Activated naive CD4-positive, alpha-beta T cell treated with anti-CD3 and anti-CD28 coated beads, Interleukin-2, amount 10 ng/mL, durations not matched to agents 7 days and 5 days (primary cell): Measurements from ENCODE around the gene DRAM1.
"Not testable (repeated sequence)": the region's sequence is repeated elsewhere in the genome, so short reads cannot be mapped to it uniquely, and the experiment has no call there.

ENCODE experiments used
- CTCF ChIA-PET: fragments of 350-600 bp; sonication (Branson Sonifier 250); formaldehyde crosslinking; loops from one replicate; lab custom pipeline; 2021; ENCODE audit warnings: antibody characterized with exemption; lab: Charles Lee
- DNase-seq: peaks from one replicate; pipeline ENCODE4 v3.0.0-alpha.2; 2020
- H3K27ac Mint-ChIP-seq: one replicate; pipeline ENCODE4 v1.8.0; 2021; ENCODE audit warnings: mild to moderate bottlenecking, moderate library complexity, mixed read lengths
- H3K27me3 Mint-ChIP-seq: one replicate; pipeline ENCODE4 v1.8.0; 2021; ENCODE audit warnings: mild to moderate bottlenecking, mixed read lengths
- H3K36me3 Mint-ChIP-seq: one replicate; pipeline ENCODE4 v1.8.0; 2021; ENCODE audit warnings: mixed read lengths
- H3K4me1 Mint-ChIP-seq: one replicate; pipeline ENCODE4 v1.8.0; 2021; ENCODE audit warnings: mixed read lengths
- H3K4me3 Mint-ChIP-seq: one replicate; pipeline ENCODE4 v1.8.0; 2021; ENCODE audit warnings: mild to moderate bottlenecking, moderate library complexity, mixed read lengths
- H3K9me3 Mint-ChIP-seq: one replicate; pipeline ENCODE4 v1.8.0; 2021; ENCODE audit warnings: mixed read lengths

Gene DRAM1

DNA sequence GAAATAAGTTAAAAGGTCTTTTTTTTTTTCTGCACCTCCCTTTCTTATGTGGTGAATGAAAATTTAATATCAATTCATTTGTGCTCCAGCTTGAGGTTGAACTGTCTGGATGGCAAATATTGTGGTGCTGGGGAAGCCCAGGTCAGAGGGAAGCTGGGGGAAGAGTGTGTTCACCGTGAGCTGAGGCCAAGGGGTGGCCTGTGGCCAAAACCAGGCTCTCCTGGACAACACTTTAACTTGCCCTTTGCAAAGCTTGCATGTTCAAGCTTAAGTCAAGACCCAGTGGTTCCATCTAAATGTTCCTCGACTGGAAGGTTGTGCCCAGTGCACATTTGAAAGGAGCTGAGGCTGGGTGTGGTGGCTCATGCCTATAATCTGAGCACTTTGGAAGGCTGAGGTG is 28.8 kb downstream of the DRAM1 start:
- no peaks in the 10 kb centered on the region for H3K27me3 Mint-ChIP-seq
- no peak overlapping the region for H3K27ac Mint-ChIP-seq
- no peaks in the 10 kb centered on the region for H3K4me1 Mint-ChIP-seq
- no peak overlapping the region for H3K4me3 Mint-ChIP-seq
- no peak for DNase-seq
- no peaks in the 10 kb centered on the region for H3K36me3 Mint-ChIP-seq
- CTCF ChIA-PET = interaction anchor here (1.1 to 3.1 kb wide), 2 partner anchors 10 to 14 kb away, joined by 3 to 9 read pairs; no protein-coding TSS in a partner anchor
- no peaks in the 10 kb centered on the region for H3K9me3 Mint-ChIP-seq

DNA sequence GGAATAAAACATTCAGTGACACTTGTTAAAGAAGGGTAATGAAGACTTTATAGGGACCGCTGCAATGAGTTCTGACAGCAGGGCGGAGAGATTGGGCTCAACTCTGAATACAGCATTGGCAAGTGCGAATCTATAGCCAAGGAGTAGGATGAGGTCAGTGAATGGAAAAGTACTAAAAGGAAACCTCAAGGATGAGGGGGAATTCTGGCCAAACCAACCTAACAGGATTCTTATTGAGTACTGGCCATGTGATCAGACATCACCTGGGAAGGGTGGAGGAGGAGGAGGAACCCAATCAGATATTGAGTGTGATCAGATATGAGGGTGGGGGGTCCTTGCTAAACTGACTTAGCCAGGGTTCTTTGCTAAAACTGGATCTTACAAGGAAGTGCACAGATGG is 31.0 kb downstream of the DRAM1 start:
- Mint-ChIP-seq H3K9me3 (no peaks in the 10 kb centered on the region), H3K27ac (no peak overlapping the region), H3K27me3 (no peaks in the 10 kb centered on the region), H3K4me1 (no peaks in the 10 kb centered on the region), H3K36me3 (no peaks in the 10 kb centered on the region), H3K4me3 (no peak overlapping the region)
- DNase-seq = no peak
- CTCF ChIA-PET = no interaction called here

DNA sequence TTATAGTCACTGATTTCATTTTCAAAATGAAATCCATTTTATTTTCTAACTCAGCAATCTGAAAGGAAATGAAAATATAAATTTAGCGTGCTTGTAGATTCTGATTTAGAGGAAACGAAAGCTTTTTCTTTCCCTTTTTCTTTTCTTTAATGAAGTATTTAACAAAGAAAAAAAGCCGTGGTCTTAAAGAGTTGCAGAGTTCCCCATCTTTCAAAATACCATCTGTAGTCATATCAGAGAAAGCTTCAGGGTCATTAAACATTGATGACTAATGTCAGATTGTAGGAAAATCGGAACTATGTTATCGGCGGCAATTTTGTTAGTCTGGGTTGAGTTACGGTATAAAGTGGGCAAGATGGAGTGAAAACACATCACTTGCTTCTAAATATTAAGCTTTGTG is 32.3 kb downstream of the DRAM1 start:
- no peaks in the 10 kb centered on the region for H3K36me3 Mint-ChIP-seq
- DNase-seq = no peak
- CTCF ChIA-PET = no interaction called here
- no peaks in the 10 kb centered on the region for H3K27me3 Mint-ChIP-seq
- no peaks in the 10 kb centered on the region for H3K9me3 Mint-ChIP-seq
- H3K4me1 Mint-ChIP-seq = no peaks in the 10 kb centered on the region
- no peak overlapping the region for H3K27ac Mint-ChIP-seq
- H3K4me3 Mint-ChIP-seq = no peak overlapping the region

DNA sequence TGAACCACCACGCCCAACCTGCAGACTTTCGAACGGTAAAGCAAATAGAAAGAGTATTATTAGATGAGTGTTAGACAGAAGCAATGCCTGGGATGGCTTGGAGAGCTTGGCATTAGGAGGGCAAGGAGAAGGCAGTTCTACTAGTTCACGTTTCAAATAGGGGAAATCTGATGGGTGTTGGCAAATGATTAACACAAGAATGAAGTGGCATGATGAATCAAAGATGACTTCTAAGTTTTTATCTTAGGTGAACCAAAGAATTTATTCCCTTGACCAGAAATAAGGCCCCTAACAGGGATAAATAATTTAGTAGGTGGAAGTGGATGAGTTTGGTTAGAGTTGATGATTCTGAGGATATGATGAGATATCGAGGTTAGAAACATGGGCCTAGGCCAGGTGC is 38.5 kb downstream of the DRAM1 start:
- peaks cover 5% of the 10 kb centered on the region for H3K4me1 Mint-ChIP-seq
- H3K9me3 Mint-ChIP-seq = no peaks in the 10 kb centered on the region
- CTCF ChIA-PET = interaction anchor here (0.6 kb wide), 1 partner anchor 1721 kb away, joined by 3 read pairs; no protein-coding TSS in a partner anchor
- H3K4me3 Mint-ChIP-seq = no peak overlapping the region
- no peaks in the 10 kb centered on the region for H3K36me3 Mint-ChIP-seq
- no peak overlapping the region for H3K27ac Mint-ChIP-seq
- no peak for DNase-seq
- H3K27me3 Mint-ChIP-seq = no peaks in the 10 kb centered on the region

DNA sequence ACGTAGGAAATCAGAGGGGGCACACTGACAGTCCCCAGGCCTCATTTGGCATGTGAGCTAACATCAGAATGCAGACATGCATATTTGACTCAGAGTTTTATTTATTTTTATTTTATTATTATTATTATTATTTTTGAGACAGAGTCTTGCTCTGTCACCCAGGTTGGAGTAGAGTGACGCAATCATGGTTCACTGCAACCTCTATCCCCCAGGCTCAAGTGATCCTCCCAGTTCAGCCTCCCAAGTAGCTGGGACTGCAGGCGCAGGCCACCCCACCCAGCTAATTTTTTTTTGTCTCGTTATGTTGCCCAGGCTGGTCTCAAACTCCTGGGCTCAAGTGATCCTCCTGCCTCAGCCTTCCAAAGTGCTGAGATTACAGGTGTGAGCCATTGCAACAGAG is 41.4 kb downstream of the DRAM1 start:
- CTCF ChIA-PET = interaction anchor here (1.3 to 3.1 kb wide), 2 partner anchors 13 kb away, joined by 3 to 9 read pairs; no protein-coding TSS in a partner anchor
- not testable (repeated sequence) for H3K36me3 Mint-ChIP-seq, H3K9me3 Mint-ChIP-seq, DNase-seq, H3K27me3 Mint-ChIP-seq, H3K4me3 Mint-ChIP-seq, H3K4me1 Mint-ChIP-seq, H3K27ac Mint-ChIP-seq

DNA sequence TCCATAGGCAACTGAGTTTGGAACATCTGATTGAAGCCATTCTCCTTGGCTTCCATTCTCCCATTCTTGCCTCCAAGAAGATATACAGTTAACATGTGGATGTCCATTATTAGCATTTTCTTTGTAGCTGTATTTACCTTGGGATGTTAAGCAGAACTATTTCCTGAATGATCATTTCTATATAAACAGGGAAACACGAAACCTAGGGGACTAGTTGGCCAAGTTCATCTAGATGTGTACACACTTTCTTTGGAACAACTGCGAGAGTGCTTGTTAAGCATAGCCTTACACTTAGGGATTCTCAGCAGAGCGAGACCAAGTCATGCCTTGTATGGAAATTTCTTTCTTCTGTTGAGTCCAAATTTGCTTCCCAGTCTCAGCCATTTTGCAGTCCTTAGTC is 42.1 kb downstream of the DRAM1 start:
- no peak overlapping the region for H3K4me3 Mint-ChIP-seq
- no peak for DNase-seq
- CTCF ChIA-PET = interaction anchor here (1.5 to 3.1 kb wide), 2 partner anchors 14 to 21 kb away, joined by 3 to 9 read pairs; no protein-coding TSS in a partner anchor
- H3K9me3 Mint-ChIP-seq = no peaks in the 10 kb centered on the region
- H3K4me1 Mint-ChIP-seq = peaks cover 5% of the 10 kb centered on the region
- H3K27me3 Mint-ChIP-seq = peaks cover under 1% of the 10 kb centered on the region
- H3K27ac Mint-ChIP-seq = no peak overlapping the region
- H3K36me3 Mint-ChIP-seq = no peaks in the 10 kb centered on the region

DNA sequence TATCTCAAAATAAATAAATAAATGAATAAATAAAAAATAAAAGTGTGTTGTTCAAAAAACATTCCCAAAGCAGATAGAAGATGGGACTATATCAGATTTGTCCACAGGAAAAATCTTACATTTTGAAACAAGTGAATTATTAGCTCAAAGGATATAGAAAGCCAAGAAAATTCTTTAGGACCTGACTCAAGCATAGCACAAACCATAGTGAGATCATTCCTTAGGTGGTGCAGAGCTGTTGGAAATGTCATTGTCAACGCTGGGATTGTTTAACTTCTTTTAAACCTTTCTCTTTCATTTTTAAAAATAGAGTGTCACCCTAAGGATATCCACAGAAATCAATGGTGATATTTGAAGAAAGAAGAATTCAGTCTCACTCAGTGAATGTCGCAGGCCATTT is 43.5 kb downstream of the DRAM1 start:
- peaks cover 5% of the 10 kb centered on the region for H3K4me1 Mint-ChIP-seq
- H3K9me3 Mint-ChIP-seq = no peaks in the 10 kb centered on the region
- no peaks in the 10 kb centered on the region for H3K36me3 Mint-ChIP-seq
- DNase-seq = no peak
- CTCF ChIA-PET = interaction anchor here (0.7 to 3.1 kb wide), 3 partner anchors 15 to 235 kb away, joined by 3 to 9 read pairs (median 3); no protein-coding TSS in a partner anchor
- peaks cover 11% of the 10 kb centered on the region for H3K27me3 Mint-ChIP-seq
- H3K27ac Mint-ChIP-seq = no peak overlapping the region
- no peak overlapping the region for H3K4me3 Mint-ChIP-seq

DNA sequence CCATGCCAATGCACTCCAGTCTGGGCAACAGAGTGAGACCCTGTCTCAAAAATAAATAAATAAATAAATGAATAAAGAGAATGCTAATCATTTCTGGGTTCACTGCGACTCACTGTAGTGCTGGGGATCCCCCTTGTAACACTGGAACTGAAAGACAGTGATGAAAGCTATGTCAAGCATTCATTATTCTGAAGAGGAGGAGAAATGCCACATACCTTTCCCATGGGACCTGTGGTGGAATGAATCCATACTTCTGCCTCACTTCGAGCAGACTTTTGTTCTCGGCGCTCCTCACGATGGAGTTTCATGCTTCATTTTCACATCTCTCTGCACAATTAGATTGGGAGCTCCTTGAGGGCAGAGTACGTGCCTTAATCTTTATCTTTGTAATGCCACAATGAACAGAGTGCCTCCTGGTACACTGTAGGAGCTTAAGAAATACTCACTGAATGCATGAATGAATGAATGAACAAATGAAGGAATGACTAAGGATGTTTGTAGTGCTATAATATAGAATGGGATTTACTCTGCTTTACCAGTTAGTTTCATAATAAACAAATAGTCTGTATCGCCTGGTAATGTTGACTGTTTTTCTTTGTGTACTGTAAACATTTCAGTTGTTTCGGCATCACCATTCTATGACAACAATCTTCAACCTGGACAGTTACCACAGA is 45.8 kb downstream of the DRAM1 start:
- H3K4me3 Mint-ChIP-seq = no peak overlapping the region
- no peak for DNase-seq
- no peaks in the 10 kb centered on the region for H3K4me1 Mint-ChIP-seq
- CTCF ChIA-PET = no interaction called here
- no peaks in the 10 kb centered on the region for H3K9me3 Mint-ChIP-seq
- H3K36me3 Mint-ChIP-seq = no peaks in the 10 kb centered on the region
- H3K27ac Mint-ChIP-seq = no peak overlapping the region
- H3K27me3 Mint-ChIP-seq = peaks cover 23% of the 10 kb centered on the region

DNA sequence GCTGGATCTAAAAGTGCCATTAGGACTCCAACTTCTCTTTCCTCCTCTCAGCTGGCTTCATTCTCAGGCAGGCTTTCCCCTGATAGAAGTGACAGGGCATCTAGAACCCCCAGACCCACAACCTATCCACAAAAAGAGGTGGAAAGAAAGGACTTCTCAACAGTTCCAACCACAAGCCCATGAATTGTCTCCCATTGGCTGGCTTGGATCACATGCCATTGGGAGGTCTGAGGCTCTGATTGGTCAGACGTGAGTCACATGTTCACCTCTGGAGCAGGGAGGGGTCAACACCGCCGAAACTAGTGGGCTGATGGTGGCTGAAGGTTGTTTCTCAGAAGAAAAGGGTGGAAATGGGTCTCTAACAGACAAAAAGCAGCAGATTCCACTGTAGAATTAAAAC is 47.2 kb downstream of the DRAM1 start:
- Mint-ChIP-seq H3K4me1 (no peaks in the 10 kb centered on the region), H3K27me3 (peaks cover 27% of the 10 kb centered on the region), H3K9me3 (no peaks in the 10 kb centered on the region), H3K36me3 (no peaks in the 10 kb centered on the region), H3K27ac (no peak overlapping the region), H3K4me3 (no peak overlapping the region)
- no peak for DNase-seq
- CTCF ChIA-PET = no interaction called here

DNA sequence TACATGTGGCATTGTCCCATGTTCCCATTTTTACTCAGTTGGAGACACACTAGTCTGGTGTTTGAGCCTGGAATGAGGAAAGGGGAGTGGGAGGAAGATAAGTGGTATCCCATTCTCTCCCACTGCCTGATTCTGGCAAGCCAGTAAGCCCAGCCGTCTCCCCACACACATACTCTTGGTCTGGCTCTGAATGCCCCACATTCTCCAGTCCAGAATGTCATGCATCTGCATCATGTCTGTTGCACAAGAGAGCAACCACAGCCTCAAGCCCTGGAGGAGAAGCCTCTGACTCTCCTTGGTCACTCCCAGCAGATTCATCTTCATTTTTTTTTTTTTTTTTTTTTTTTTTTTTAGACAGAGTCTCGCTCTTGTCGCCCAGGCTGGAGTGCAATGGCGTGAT is 48.0 kb downstream of the DRAM1 start:
- no peak for DNase-seq
- H3K4me1 Mint-ChIP-seq = no peaks in the 10 kb centered on the region
- H3K27me3 Mint-ChIP-seq = peaks cover 31% of the 10 kb centered on the region
- H3K9me3 Mint-ChIP-seq = no peaks in the 10 kb centered on the region
- H3K36me3 Mint-ChIP-seq = no peaks in the 10 kb centered on the region
- H3K27ac Mint-ChIP-seq = no peak overlapping the region
- CTCF ChIA-PET = no interaction called here
- no peak overlapping the region for H3K4me3 Mint-ChIP-seq

DNA sequence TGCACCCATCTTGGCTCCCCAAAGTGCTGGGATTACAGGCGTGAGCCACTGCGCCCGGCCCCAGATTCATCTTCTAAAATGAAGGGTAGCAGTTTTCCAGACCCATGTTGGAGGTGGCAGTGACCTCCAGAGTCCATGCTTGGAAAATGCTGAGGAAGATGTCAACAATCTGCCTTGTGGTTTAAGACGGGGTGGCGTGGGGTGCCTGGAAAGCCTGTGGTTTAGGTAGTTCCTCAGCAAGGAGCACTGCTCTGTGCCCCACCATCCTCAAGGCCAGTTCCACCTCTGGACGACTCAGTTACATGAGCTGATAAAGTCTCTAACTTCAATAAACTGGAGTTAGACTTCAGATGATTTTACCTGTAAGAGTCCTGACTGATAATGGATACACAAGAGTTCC is 48.6 kb downstream of the DRAM1 start:
- Mint-ChIP-seq H3K4me3 (no peak overlapping the region), H3K27ac (no peak overlapping the region)
- CTCF ChIA-PET = no interaction called here

DNA sequence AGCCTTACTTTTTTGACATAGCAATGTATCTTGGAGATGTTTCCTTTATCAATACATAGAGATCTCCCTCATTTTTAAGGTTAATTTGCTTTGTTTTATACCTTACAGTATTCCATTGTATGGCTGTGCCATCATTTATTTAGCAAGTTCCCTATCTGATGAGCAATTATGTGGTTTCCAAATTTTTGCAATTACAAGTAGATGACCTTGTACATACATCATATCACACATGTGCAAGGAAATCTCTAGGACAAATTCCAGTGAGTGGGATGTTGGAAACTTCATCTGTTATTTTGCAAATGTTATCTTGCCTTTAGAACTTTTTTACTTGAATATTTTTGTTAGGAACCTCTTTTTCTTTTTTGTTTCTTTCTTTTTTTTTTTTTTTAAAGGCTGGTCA is 49.7 kb downstream of the DRAM1 start:
- H3K4me1 Mint-ChIP-seq = no peaks in the 10 kb centered on the region
- H3K36me3 Mint-ChIP-seq = no peaks in the 10 kb centered on the region
- no peak for DNase-seq
- peaks cover 31% of the 10 kb centered on the region for H3K27me3 Mint-ChIP-seq
- H3K9me3 Mint-ChIP-seq = no peaks in the 10 kb centered on the region
- CTCF ChIA-PET = no interaction called here
- H3K27ac Mint-ChIP-seq = no peak overlapping the region
- no peak overlapping the region for H3K4me3 Mint-ChIP-seq

More for the DNA sequence above, 48.6 kb downstream of the DRAM1 start:
- H3K4me1 Mint-ChIP-seq = no peaks in the 10 kb centered on the region
- H3K9me3 Mint-ChIP-seq = no peaks in the 10 kb centered on the region
- DNase-seq = no peak
- H3K27me3 Mint-ChIP-seq = peaks cover 31% of the 10 kb centered on the region
- H3K36me3 Mint-ChIP-seq = no peaks in the 10 kb centered on the region

DNA sequence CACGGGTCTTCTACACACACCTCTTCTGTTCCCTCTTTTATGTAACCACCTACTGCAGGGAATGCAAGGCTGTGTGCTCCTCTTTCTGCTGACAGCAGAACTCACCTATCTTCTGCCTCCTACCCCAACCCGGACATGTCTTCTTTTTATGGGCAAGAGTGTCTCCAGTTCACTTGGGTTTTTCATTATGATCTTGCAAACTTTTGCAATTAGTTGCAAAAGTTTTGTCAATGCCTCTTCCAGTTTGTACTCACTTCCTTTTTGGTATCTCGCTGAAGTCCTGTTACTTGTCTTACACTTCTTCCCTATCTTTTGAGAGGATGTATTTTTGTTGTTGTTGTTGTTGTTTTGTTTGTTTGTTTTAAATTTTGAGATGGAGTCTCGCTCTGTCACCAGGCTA is 50.6 kb downstream of the DRAM1 start:
- H3K36me3 Mint-ChIP-seq = no peaks in the 10 kb centered on the region
- no peaks in the 10 kb centered on the region for H3K4me1 Mint-ChIP-seq
- H3K27ac Mint-ChIP-seq = peak overlapping the region; percentile 80
- no peak overlapping the region for H3K4me3 Mint-ChIP-seq
- DNase-seq = no peak
- CTCF ChIA-PET = no interaction called here
- no peaks in the 10 kb centered on the region for H3K9me3 Mint-ChIP-seq
- peaks cover 31% of the 10 kb centered on the region for H3K27me3 Mint-ChIP-seq

DNA sequence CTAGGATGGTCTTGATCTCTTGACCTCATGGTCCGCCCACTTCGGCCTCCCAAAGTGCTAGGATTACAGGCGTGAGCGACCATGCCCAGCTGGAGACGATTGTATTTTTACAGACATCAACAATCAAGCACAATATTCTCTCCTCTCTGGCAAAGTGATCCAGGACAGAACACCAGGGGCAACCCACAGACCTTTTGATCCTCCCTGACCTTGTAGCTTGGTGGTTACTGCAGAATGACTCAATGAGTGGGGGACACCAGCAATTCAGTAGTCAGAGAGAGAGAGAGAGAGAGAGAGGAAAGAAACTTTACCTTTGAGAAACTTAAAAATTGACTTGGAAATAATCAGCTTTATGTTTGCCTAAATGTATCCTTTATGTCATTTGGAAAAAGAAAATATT is 51.2 kb downstream of the DRAM1 start:
- Mint-ChIP-seq H3K4me3 (no peak overlapping the region), H3K4me1 (no peaks in the 10 kb centered on the region), H3K36me3 (no peaks in the 10 kb centered on the region), H3K9me3 (no peaks in the 10 kb centered on the region), H3K27me3 (peaks cover 31% of the 10 kb centered on the region), H3K27ac (no peak overlapping the region)
- no peak for DNase-seq
- CTCF ChIA-PET = no interaction called here

DNA sequence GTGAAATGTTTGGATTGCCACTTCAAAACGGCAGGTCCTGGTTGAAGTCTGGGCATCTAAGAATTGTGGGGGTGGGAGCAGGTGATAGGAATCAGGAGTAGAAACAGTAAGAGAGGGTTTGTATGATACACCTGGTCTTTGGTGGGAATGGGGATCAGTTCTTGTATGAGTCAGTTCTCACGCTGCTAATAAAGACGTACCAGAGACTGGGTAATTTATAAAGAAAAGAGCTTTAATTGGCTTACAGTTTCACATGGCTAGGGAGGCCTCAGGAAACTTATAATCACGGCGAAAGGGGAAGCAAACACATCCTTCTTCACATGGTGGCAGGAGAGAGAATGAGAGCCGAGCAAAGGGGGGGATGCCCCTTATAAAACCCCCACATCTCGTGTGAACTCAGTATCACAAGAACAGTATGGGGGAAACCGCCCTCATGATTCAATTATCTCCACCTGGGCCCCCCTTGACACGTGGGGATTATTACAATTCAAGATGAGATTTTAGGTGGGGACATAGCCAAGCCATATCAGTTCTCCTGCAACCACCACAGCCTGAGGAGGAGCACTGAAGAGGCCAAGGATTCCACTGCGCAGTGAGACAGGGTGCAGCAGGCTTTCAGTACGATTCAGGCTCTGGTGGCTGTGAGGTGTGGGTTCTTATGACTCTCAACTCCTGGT is 52.1 kb downstream of the DRAM1 start:
- peaks cover 35% of the 10 kb centered on the region for H3K27me3 Mint-ChIP-seq
- no peak overlapping the region for H3K4me3 Mint-ChIP-seq
- H3K4me1 Mint-ChIP-seq = no peaks in the 10 kb centered on the region
- H3K27ac Mint-ChIP-seq = no peak overlapping the region
- DNase-seq = no peak
- no peaks in the 10 kb centered on the region for H3K36me3 Mint-ChIP-seq
- no peaks in the 10 kb centered on the region for H3K9me3 Mint-ChIP-seq
- CTCF ChIA-PET = no interaction called here
